HCT116 (cell line): ENCODE results near the gene DOCK10. TPM values are rescaled to one million over a fixed set of nuclear protein-coding genes. Genes with fewer than 3 reads are reported as not detected.

Source experiments
- ATAC-seq: fragments of 200-7000 bp; cut with Tn5 transposase; 2 replicates; pipeline ENCODE4 v1.9.1; 2020; ENCODE audit warnings: mild to moderate bottlenecking, moderate library complexity
- BruUV-seq: library from RNA; stranded (reverse); fragments of 400-500 nt; replicated peaks from 2 replicates; lab custom pipeline; 2021; lab: Mats Ljungman, UMichigan
- CTCF ChIA-PET: fragments of 300-600 bp; sonication (Branson Sonifier 250); formaldehyde crosslinking; loops from one replicate; lab custom pipeline; 2021; ENCODE audit warnings: antibody characterized with exemption; lab: Charles Lee
- POLR2A ChIA-PET: fragments of 300-600, 350-600 bp; sonication (Branson Sonifier 250); formaldehyde crosslinking; loops from one replicate; lab custom pipeline; 2021; ENCODE audit warnings: antibody characterized with exemption; lab: Charles Lee
- RAD21 ChIA-PET, 2 experiments: fragments of 300-600 bp; sonication (Branson Sonifier 250); formaldehyde crosslinking; loops; one replicate each; lab custom pipeline; 2023; ENCODE audit warnings: low total read pairs in 2 of 2; ENCODE audit not compliant: uncharacterized antibody in 2 of 2, unreplicated experiment in 2 of 2, low non-redundant PET in 1 of 2; lab: Charles Lee
- DNase-seq: peaks from one replicate; pipeline ENCODE4 v3.0.0-alpha.2; 2010; ENCODE audit warnings: low read depth, low spot score
- H2AFZ ChIP-seq: fragments of 200-600 bp; shearing (Covaris generic), sonication (generic); 2 replicates; pipeline ENCODE4 v1.6.1; 2017; ENCODE audit warnings: low read depth, mixed run types, mixed read lengths, antibody characterized with exemption, low read length; ENCODE audit not compliant: poor library complexity, severe bottlenecking
- H3K27ac ChIP-seq: 2 replicates; pipeline ENCODE4 v1.5.1; 2012; ENCODE audit warnings: low read depth, low read length
- H3K27me3 ChIP-seq: fragments of 200-600 bp; sonication (generic); 2 replicates; pipeline ENCODE4 v1.6.1; 2016; ENCODE audit warnings: mixed run types, low read length, mixed read lengths; ENCODE audit not compliant: insufficient read depth
- H3K36me3 ChIP-seq, 2 experiments: fragments of 200-500 bp in 1 of 2; fragments of 200-600 bp in 1 of 2; sonication (Bioruptor generic) in 1 of 2; sonication (generic) in 1 of 2; 2 replicates each; pipeline versions ENCODE4 v1.5.1 to v1.6.1; 2014 to 2016; ENCODE audit warnings: low read length in 2 of 2, inconsistent platforms in 1 of 2, mixed read lengths in 1 of 2, mixed run types in 1 of 2; ENCODE audit not compliant: insufficient read depth in 2 of 2, control insufficient read depth in 1 of 2
- H3K4me1 ChIP-seq, 2 experiments: fragments of 200-600 bp in 1 of 2; sonication (generic) in 1 of 2; 2 replicates each; pipeline versions ENCODE4 v1.5.1 to v1.6.1; 2012 to 2017; ENCODE audit warnings: low read length in 2 of 2, inconsistent platforms in 1 of 2, mild to moderate bottlenecking in 1 of 2, mixed read lengths in 1 of 2, mixed run types in 1 of 2, moderate library complexity in 1 of 2; ENCODE audit not compliant: insufficient read depth in 2 of 2, control insufficient read depth in 1 of 2
- H3K4me2 ChIP-seq: fragments of 200-600 bp; sonication (generic); 2 replicates; pipeline ENCODE4 v1.6.1; 2017; ENCODE audit warnings: mixed run types, low read length, mixed read lengths
- H3K4me3 ChIP-seq, 2 experiments: fragments of 200-600 bp in 1 of 2; sonication (generic) in 1 of 2; replicated peaks in 1 of 2; 2 replicates each; pipeline ENCODE4 v1.5.1; 2011 to 2016; ENCODE audit warnings: low read length in 2 of 2, control low read depth in 1 of 2, low read depth in 1 of 2, mild to moderate bottlenecking in 1 of 2, mixed read lengths in 1 of 2, mixed run types in 1 of 2
- H3K79me2 ChIP-seq: fragments of 200-600 bp; sonication (generic); 2 replicates; pipeline ENCODE4 v1.6.1; 2017; ENCODE audit warnings: mild to moderate bottlenecking, mixed run types, low read length, moderate library complexity, mixed read lengths; ENCODE audit not compliant: insufficient read depth
- H3K9ac ChIP-seq: fragments of 200-600 bp; sonication (generic); 2 replicates; pipeline ENCODE4 v1.6.1; 2016; ENCODE audit warnings: low read length, mixed read lengths
- H3K9me2 ChIP-seq: fragments of 200-600 bp; sonication (generic), shearing (Covaris generic); 2 replicates; pipeline ENCODE4 v1.6.1; 2017; ENCODE audit warnings: mixed run types, mild to moderate bottlenecking, moderate library complexity; ENCODE audit not compliant: insufficient read depth
- H3K9me3 ChIP-seq, 2 experiments: fragments of 200-500 bp in 1 of 2; fragments of 200-600 bp in 1 of 2; sonication (Bioruptor generic) in 1 of 2; sonication (generic) in 1 of 2; 2 replicates each; pipeline ENCODE4 v1.6.1; 2014 to 2017; ENCODE audit warnings: low read length in 2 of 2, mixed read lengths in 2 of 2, inconsistent platforms in 1 of 2, low read depth in 1 of 2, mild to moderate bottlenecking in 1 of 2, mixed run types in 1 of 2, moderate library complexity in 1 of 2; ENCODE audit not compliant: control insufficient read depth in 1 of 2, insufficient read depth in 1 of 2
- H4K20me1 ChIP-seq: fragments of 200-600 bp; sonication (generic), shearing (Covaris generic); 2 replicates; pipeline ENCODE4 v1.6.1; 2017; ENCODE audit warnings: mixed run types, mild to moderate bottlenecking, moderate library complexity; ENCODE audit not compliant: insufficient read depth
- ATF3 ChIP-seq: IDR thresholded peaks from 2 replicates; pipeline ENCODE4 v1.6.1; 2012
- ELF1 ChIP-seq: IDR thresholded peaks from 2 replicates; pipeline ENCODE4 v1.6.1; 2012; ENCODE audit warnings: low read depth, borderline replicate concordance
- EZH2 ChIP-seq: fragments of 200-600 bp; sonication (generic); IDR thresholded peaks from 2 replicates; pipeline ENCODE4 v1.6.1; 2017; ENCODE audit warnings: antibody characterized with exemption, mixed run types
- FOSL1 ChIP-seq: IDR thresholded peaks from 2 replicates; pipeline ENCODE4 v1.6.1; 2012; ENCODE audit warnings: low read depth
- POLR2AphosphoS5 ChIP-seq: IDR thresholded peaks from 2 replicates; pipeline ENCODE4 v1.6.1; 2011; ENCODE audit warnings: mild to moderate bottlenecking, low read depth, low read length, moderate library complexity
- SRF ChIP-seq: IDR thresholded peaks from 2 replicates; pipeline ENCODE4 v1.6.1; 2012; ENCODE audit warnings: low read depth
- TCF7L2 ChIP-seq: IDR thresholded peaks from 2 replicates; pipeline ENCODE4 v1.7.0; 2011; ENCODE audit warnings: borderline replicate concordance, inconsistent platforms; ENCODE audit not compliant: insufficient read depth, insufficient read length; ENCODE audit errors: extremely low read depth
- YY1 ChIP-seq: IDR thresholded peaks from 2 replicates; pipeline ENCODE4 v1.6.1; 2011; ENCODE audit warnings: low read length, low read depth, moderate library complexity, mild to moderate bottlenecking; ENCODE audit not compliant: insufficient replicate concordance; ENCODE audit errors: extremely low read depth
- ZBTB33 ChIP-seq: IDR thresholded peaks from 2 replicates; pipeline ENCODE4 v1.6.1; 2011; ENCODE audit warnings: mild to moderate bottlenecking, low read length, moderate library complexity; ENCODE audit not compliant: insufficient replicate concordance; ENCODE audit errors: extremely low read depth
- ZNF274 ChIP-seq: fragments of 200-500 bp; sonication (Bioruptor generic); IDR thresholded peaks from 2 replicates; pipeline ENCODE4 v1.6.1; 2014; ENCODE audit warnings: mild to moderate bottlenecking, low read depth, low read length, inconsistent platforms
- intact Hi-C: fragments of 100-400 bp; cut with micrococcal nuclease; formaldehyde crosslinking; loops from 2 replicates; pipeline ENCODE4 v1.10.0; 2022
- total RNA-seq: library from RNA; stranded (reverse); gene quantifications from one replicate; pipeline ENCODE4 v1.2.1, GENCODE V29; 2021; ENCODE audit not compliant: unreplicated experiment
- TF ChIP-seq, protein P1 (sequence below): IDR thresholded peaks from 2 replicates; pipeline ENCODE4 v1.6.1; 2012
- TF ChIP-seq, protein P2 (sequence below): IDR thresholded peaks from 2 replicates; pipeline ENCODE4 v1.6.1; 2012; ENCODE audit warnings: low read depth

DOCK10 gene
- total RNA-seq, 1 experiment from 2014 or later: 0.54 TPM

DNA sequence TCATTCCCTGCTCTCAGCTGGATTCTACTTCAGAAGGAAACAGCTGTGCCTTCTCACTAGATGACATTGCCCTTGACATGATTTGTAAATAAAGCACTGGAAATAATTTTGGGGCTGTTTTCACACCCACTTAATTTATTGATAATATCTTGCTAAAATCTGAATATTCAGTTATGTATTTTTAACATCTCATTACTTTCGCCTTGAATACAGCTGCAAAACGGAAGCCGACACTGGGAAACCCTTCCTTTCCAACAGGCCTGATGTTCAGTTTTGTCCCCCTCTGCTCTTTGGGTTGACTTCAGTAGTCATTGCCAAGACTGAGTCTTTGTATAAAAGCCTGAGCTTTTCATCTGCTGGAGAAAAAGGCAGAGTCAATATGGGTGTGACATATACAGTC, 82.7 kb downstream of the DOCK10 start (continued):
- TF ChIP-seq POLR2AphosphoS5: no peak
- TF ChIP-seq ZNF274: no peak

DNA sequence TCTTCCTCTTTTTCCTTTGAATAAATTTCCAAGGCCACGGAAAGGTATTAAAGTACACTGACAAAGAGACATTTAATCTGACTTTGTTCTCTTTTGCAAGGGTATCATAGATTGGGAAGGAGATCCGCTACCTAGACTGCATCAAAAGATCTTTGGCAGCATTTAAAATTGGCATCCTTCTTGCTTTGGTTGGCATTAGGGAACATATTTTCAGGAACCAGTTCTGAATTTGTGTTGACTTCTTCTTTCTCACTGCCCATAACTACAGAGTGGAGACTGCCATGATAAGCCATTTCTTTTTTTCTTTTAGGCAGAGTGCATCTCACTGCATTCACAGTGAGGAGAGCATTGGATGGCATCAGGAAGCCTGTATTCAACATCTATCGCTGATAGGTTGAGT, 83.4 kb downstream of the DOCK10 start:
- Histone ChIP-seq H3K4me1 (no peaks in the 10 kb centered on the region), H3K27ac (no peak overlapping the region), H3K9me3 (no peaks in the 10 kb centered on the region), H3K9ac (no peak overlapping the region), H3K79me2 (no peaks in the 10 kb centered on the region), H3K27me3 (no peaks in the 10 kb centered on the region), H3K4me3 (no peak overlapping the region)
- ATAC-seq: no peak
- no peak for DNase-seq
- POLR2A ChIA-PET: no interaction called here
- TF ChIP-seq YY1 (no peak), POLR2AphosphoS5 (no peak), ZNF274 (no peak), FOSL1 (no peak)
- TF ChIP-seq, protein P1, sequence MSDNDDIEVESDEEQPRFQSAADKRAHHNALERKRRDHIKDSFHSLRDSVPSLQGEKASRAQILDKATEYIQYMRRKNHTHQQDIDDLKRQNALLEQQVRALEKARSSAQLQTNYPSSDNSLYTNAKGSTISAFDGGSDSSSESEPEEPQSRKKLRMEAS: no peak
- TF ChIP-seq, all 23 proteins: peak for 0
- RAD21 ChIA-PET: no interaction called here
- CTCF ChIA-PET: no interaction called here
- Histone ChIP-seq H3K4me2 (no peak overlapping the region), H2AFZ (no peak overlapping the region), H3K36me3 (no peaks in the 10 kb centered on the region), H3K9me2 (no peaks in the 10 kb centered on the region), H4K20me1 (no peaks in the 10 kb centered on the region)
- BruUV-seq: no TSS peak
- intact Hi-C loops: no loop called here

DNA sequence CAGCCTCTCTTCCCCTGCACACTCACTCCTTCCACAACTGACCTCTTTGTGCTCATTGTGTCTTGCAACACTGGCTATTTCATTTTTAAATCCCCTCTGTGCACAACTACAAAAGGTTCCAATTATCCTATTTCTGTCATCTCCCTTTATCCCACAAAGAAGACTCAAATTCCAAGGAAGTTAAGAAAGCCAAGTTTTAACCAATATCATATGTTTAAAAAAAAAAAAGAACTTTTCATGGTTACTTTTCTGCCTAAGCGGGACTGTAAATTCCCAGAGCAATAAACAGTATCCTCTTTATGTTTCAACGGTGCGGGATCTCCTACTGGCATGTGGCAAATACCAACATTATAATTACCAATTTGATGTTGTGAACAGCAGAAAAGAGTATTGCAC, 83.8 kb downstream of the DOCK10 start:
- CTCF ChIA-PET: no interaction called here
- DNase-seq (no peak), ATAC-seq (no peak)
- H3K9me2 ChIP-seq: no peaks in the 10 kb centered on the region
- no peak overlapping the region for H3K9ac ChIP-seq
- H3K27ac ChIP-seq: no peak overlapping the region
- H3K9me3 ChIP-seq: no peaks in the 10 kb centered on the region
- H3K79me2 ChIP-seq: no peaks in the 10 kb centered on the region
- H3K4me1 ChIP-seq: no peaks in the 10 kb centered on the region
- no peaks in the 10 kb centered on the region for H4K20me1 ChIP-seq
- BruUV-seq: no TSS peak
- no peak overlapping the region for H3K4me2 ChIP-seq
- H3K4me3 ChIP-seq: no peak overlapping the region
- RAD21 ChIA-PET: no interaction called here
- H3K27me3 ChIP-seq: no peaks in the 10 kb centered on the region
- intact Hi-C loops: no loop called here
- POLR2A ChIA-PET: no interaction called here
- H2AFZ ChIP-seq: no peak overlapping the region
- H3K36me3 ChIP-seq: no peaks in the 10 kb centered on the region
- no peak for TF ChIP-seq ZBTB33
- no peak for TF ChIP-seq EZH2
- TF ChIP-seq, protein P2, sequence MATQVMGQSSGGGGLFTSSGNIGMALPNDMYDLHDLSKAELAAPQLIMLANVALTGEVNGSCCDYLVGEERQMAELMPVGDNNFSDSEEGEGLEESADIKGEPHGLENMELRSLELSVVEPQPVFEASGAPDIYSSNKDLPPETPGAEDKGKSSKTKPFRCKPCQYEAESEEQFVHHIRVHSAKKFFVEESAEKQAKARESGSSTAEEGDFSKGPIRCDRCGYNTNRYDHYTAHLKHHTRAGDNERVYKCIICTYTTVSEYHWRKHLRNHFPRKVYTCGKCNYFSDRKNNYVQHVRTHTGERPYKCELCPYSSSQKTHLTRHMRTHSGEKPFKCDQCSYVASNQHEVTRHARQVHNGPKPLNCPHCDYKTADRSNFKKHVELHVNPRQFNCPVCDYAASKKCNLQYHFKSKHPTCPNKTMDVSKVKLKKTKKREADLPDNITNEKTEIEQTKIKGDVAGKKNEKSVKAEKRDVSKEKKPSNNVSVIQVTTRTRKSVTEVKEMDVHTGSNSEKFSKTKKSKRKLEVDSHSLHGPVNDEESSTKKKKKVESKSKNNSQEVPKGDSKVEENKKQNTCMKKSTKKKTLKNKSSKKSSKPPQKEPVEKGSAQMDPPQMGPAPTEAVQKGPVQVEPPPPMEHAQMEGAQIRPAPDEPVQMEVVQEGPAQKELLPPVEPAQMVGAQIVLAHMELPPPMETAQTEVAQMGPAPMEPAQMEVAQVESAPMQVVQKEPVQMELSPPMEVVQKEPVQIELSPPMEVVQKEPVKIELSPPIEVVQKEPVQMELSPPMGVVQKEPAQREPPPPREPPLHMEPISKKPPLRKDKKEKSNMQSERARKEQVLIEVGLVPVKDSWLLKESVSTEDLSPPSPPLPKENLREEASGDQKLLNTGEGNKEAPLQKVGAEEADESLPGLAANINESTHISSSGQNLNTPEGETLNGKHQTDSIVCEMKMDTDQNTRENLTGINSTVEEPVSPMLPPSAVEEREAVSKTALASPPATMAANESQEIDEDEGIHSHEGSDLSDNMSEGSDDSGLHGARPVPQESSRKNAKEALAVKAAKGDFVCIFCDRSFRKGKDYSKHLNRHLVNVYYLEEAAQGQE: no peak
- no peak for TF ChIP-seq ELF1
- TF ChIP-seq SRF: no peak
- TF ChIP-seq FOSL1: no peak
- no peak for TF ChIP-seq YY1
- no peak for TF ChIP-seq ATF3
- no peak for TF ChIP-seq TCF7L2
